HepG2 (cell line): Measurements from ENCODE around the gene MBD3L2. TPM values are rescaled to one million over a fixed set of nuclear protein-coding genes. Genes with fewer than 3 reads are reported as not detected.

Source experiments
- ATAC-seq: fragments of 200-7000 bp; cut with Tn5 transposase; 3 replicates; pipeline ENCODE4 v1.9.1; 2020; ENCODE audit warnings: mild to moderate bottlenecking, moderate library complexity
- BruUV-seq: library from RNA; stranded (reverse); fragments of 400-500 nt; replicated peaks from 2 replicates; lab custom pipeline; 2021; lab: Mats Ljungman, UMichigan
- CTCF ChIA-PET: fragments of 300-600 bp; formaldehyde crosslinking; extraction: SDS; loops from one replicate; lab custom pipeline; 2021; ENCODE audit warnings: low total read pairs, inconsistent platforms, low intra/inter-chr PET ratio; lab: Yijun Ruan, JAX
- POLR2A ChIA-PET: fragments of 350-600 bp; sonication (Branson Sonifier 250); formaldehyde crosslinking; loops from one replicate; lab custom pipeline; 2020; ENCODE audit warnings: antibody characterized with exemption, inconsistent platforms; lab: Yijun Ruan, JAX
- DNase-seq: peaks from one replicate; pipeline ENCODE4 v3.0.0-alpha.2; 2015; ENCODE audit warnings: low spot score
- FAIRE-seq: peaks from 3 replicates; lab custom pipeline; 2011; peaks lifted over from hg19 to GRCh38; lab: Jason Lieb, UNC
- H2AFZ ChIP-seq: one replicate; pipeline ENCODE4 v1.6.1; 2011; ENCODE audit warnings: low read length, inconsistent platforms
- H3K27ac ChIP-seq: fragments of 300-600 bp; 3 replicates; pipeline ENCODE4 v1.8.0; 2011; ENCODE audit warnings: mixed run types, mild to moderate bottlenecking, mixed read lengths, low read length, inconsistent platforms; ENCODE audit not compliant: insufficient read depth; ENCODE audit errors: extremely low read length
- H3K27me3 ChIP-seq, 2 experiments: fragments of 200-600 bp in 1 of 2; 2 replicates in 1 of 2; 3 replicates in 1 of 2; pipeline versions ENCODE4 v1.6.0 to v1.8.0; 2011; ENCODE audit warnings: low read length in 2 of 2, mild to moderate bottlenecking in 2 of 2, moderate library complexity in 2 of 2, inconsistent platforms in 1 of 2; ENCODE audit not compliant: insufficient read depth in 2 of 2, control insufficient read depth in 1 of 2
- H3K36me3 ChIP-seq, 2 experiments: fragments of 200-600 bp in 1 of 2; replicated peaks in 1 of 2; 2 replicates in 1 of 2; 3 replicates in 1 of 2; pipeline versions ENCODE4 v1.5.1 to v1.8.0; 2011; ENCODE audit warnings: low read length in 2 of 2, inconsistent platforms in 1 of 2; ENCODE audit not compliant: insufficient read depth in 2 of 2, control insufficient read depth in 1 of 2
- H3K4me1 ChIP-seq: 2 replicates; pipeline ENCODE4 v1.5.1; 2012; ENCODE audit warnings: low read length, inconsistent platforms; ENCODE audit not compliant: insufficient read depth
- H3K4me2 ChIP-seq: 2 replicates; pipeline ENCODE4 v1.6.0; 2011; ENCODE audit warnings: low read depth, low read length, inconsistent platforms
- H3K4me3 ChIP-seq, 3 experiments: fragments of 200-600 bp in 1 of 3; sonication (generic), shearing (Covaris generic) in 1 of 3; replicated peaks in 1 of 3; 2 replicates each; pipeline ENCODE4 v1.5.1; 2011 to 2016; ENCODE audit warnings: low read length in 3 of 3, inconsistent platforms in 2 of 3, low read depth in 2 of 3, mild to moderate bottlenecking in 2 of 3, control low read depth in 1 of 3, mixed read lengths in 1 of 3; ENCODE audit not compliant: insufficient read depth in 1 of 3
- H3K79me2 ChIP-seq: one replicate; pipeline ENCODE4 v1.6.1; 2011; ENCODE audit warnings: low read length, inconsistent platforms; ENCODE audit not compliant: insufficient read depth
- H3K9ac ChIP-seq: 2 replicates; pipeline ENCODE4 v1.6.0; 2011; ENCODE audit warnings: mild to moderate bottlenecking, low read depth, low read length, inconsistent platforms; ENCODE audit not compliant: insufficient read depth
- H3K9me3 ChIP-seq: 2 replicates; pipeline ENCODE4 v1.5.1; 2012; ENCODE audit warnings: mild to moderate bottlenecking, low read length
- H4K20me1 ChIP-seq: 2 replicates; pipeline ENCODE4 v1.6.0; 2011; ENCODE audit warnings: inconsistent platforms, mild to moderate bottlenecking, low read length, moderate library complexity; ENCODE audit not compliant: insufficient read depth
- FOXJ3 ChIP-seq: sonication (generic); formaldehyde crosslinking; IDR thresholded peaks from 2 replicates; pipeline ENCODE4 v1.4.0; 2020; ENCODE audit warnings: missing genetic modification reagents, mild to moderate bottlenecking, borderline replicate concordance
- HIVEP1 ChIP-seq: sonication (generic); formaldehyde crosslinking; IDR thresholded peaks from 2 replicates; pipeline ENCODE4 v1.4.0; 2020; ENCODE audit warnings: mild to moderate bottlenecking, missing genetic modification reagents
- HOXA5 ChIP-seq: sonication (generic); formaldehyde crosslinking; IDR thresholded peaks from 2 replicates; pipeline ENCODE4 v1.4.0; 2020; ENCODE audit warnings: missing genetic modification reagents
- KDM5A ChIP-seq: fragments of 200-600 bp; sonication (generic); IDR thresholded peaks from 2 replicates; pipeline ENCODE4 v1.7.0; 2018; ENCODE audit warnings: antibody characterized with exemption, mild to moderate bottlenecking, low read length, borderline replicate concordance
- MED1 ChIP-seq: sonication (generic); formaldehyde crosslinking; IDR thresholded peaks from 2 replicates; pipeline ENCODE4 v1.4.0; 2020; ENCODE audit warnings: missing genetic modification reagents
- NR2C2 ChIP-seq: sonication (generic); formaldehyde crosslinking; IDR thresholded peaks from 2 replicates; pipeline ENCODE4 v1.4.0; 2020; ENCODE audit warnings: missing genetic modification reagents, mild to moderate bottlenecking, moderate library complexity, borderline replicate concordance
- RNF2 ChIP-seq: fragments of 450-650 bp; conservative IDR thresholded peaks from 2 replicates; pipeline ENCODE4 v1.6.1; 2016; ENCODE audit warnings: low read depth
- SALL2 ChIP-seq: sonication (generic); formaldehyde crosslinking; IDR thresholded peaks from 2 replicates; pipeline ENCODE4 v1.8.1; 2023; ENCODE audit warnings: mild to moderate bottlenecking, missing genetic modification reagents, inconsistent platforms
- XRCC5 ChIP-seq: fragments of 200-400 bp; formaldehyde crosslinking; optimal IDR thresholded peaks from 2 replicates; pipeline ENCODE3; 2017; ENCODE audit warnings: mild to moderate bottlenecking, low read length
- ZFP91 ChIP-seq: sonication (generic); formaldehyde crosslinking; IDR thresholded peaks from 2 replicates; pipeline ENCODE4 v1.9.0; 2022; ENCODE audit warnings: missing genetic modification reagents, mild to moderate bottlenecking, borderline replicate concordance
- ZNF10 ChIP-seq: sonication (generic); formaldehyde crosslinking; IDR thresholded peaks from 2 replicates; pipeline ENCODE4 v1.4.0; 2020; ENCODE audit warnings: mild to moderate bottlenecking, low read depth, missing genetic modification reagents, borderline replicate concordance
- ZNF883 ChIP-seq: sonication (generic); formaldehyde crosslinking; IDR thresholded peaks from 2 replicates; pipeline ENCODE4 v1.5.1; 2020; ENCODE audit warnings: mild to moderate bottlenecking, missing genetic modification reagents; ENCODE audit errors: not compliant biosample characterization
- WGBS: methylation state at CpG from one replicate; pipeline ENCODE4 v1.1.6; 2017; ENCODE audit warnings: low lambda C conversion rate; 5-methylcytosine and 5-hydroxymethylcytosine counted together
- in situ Hi-C: cut with HindIII; loops from 2 replicates; pipeline ENCODE4 v1.10.0; 2017; ENCODE audit warnings: low pct_unique_long_range_greater_than_20kb; ENCODE audit not compliant: extremely low pct_ligation_motif_present
- intact Hi-C: fragments of 100-400 bp; cut with micrococcal nuclease; formaldehyde crosslinking; loops from one replicate; pipeline ENCODE4 v1.10.0; 2022; ENCODE audit not compliant: unreplicated experiment
- polyA plus RNA-seq, 8 experiments: library from polyadenylated mRNA; depleted of rRNA in 3 of 8; stranded (reverse) in 7 of 8; unstranded in 1 of 8; fragments of >200 nt; fragmentation: Illumina TruSeq in 4 of 8; extraction: Trizol in 4 of 8; gene quantifications; 2 replicates each; pipeline versions ENCODE4 v1.2.1 to v1.2.3, GENCODE V29; 2011 to 2016; ENCODE audit warnings: low read depth in 4 of 8, missing spikeins in 1 of 8, mixed read lengths in 1 of 8; ENCODE audit not compliant: insufficient read depth in 1 of 8
- total RNA-seq, 5 experiments: library from RNA; depleted of rRNA; stranded (reverse); fragments of >200 nt; fragmentation: Illumina TruSeq; extraction: Trizol; gene quantifications; 2 replicates each; pipeline ENCODE4 v1.2.3, GENCODE V29; 2016; ENCODE audit warnings: low read depth in 1 of 5
- TF ChIP-seq, protein P1 (sequence below): sonication (generic); formaldehyde crosslinking; IDR thresholded peaks from 2 replicates; pipeline ENCODE4 v1.8.0; 2022; ENCODE audit warnings: missing genetic modification reagents, mild to moderate bottlenecking, inconsistent platforms, borderline replicate concordance
- TF ChIP-seq, protein P2 (sequence below): sonication (generic); formaldehyde crosslinking; IDR thresholded peaks from 2 replicates; pipeline ENCODE4 v1.8.1; 2023; ENCODE audit warnings: mild to moderate bottlenecking, moderate library complexity, missing genetic modification reagents

Gene MBD3L2
- total and polyA plus RNA-seq, 2 of the 13 experiments (the other 11 are each of a cell fraction or from before 2014, with no cell fraction given): not detected

- peak; percentile 78 for TF ChIP-seq SALL2 (CRISPR knock-in tag)
These were observed 20.2 kb downstream of the MBD3L2 start, which contains the start of gene ZNF557 (continued) for GRCh38 chr19:7069042-7069903.

DNA sequence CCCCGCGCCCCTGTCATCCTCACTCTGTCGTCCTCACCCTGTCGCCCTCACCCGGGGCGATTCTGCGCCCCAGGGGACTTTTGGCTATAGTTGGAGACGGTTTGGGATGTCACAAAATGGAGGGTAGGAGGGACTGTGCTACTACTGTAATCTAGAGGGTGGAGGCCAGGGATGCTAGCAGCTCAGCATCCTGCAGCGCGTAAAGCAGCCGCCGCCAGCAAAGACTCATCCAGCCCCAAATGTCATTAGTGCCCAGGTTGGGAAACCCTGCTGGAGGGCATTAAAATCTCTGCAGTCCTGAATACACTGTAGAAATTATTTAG, 20.7 kb downstream of the MBD3L2 start:
- 2% methylated on average over 10 of the region's 12 CpGs for WGBS
- Histone ChIP-seq H3K9me3 (peaks cover 7% of the 10 kb centered on the region), H4K20me1 (no peaks in the 10 kb centered on the region), H3K36me3 (peaks cover 4 to 24% of the 10 kb centered on the region in 2 experiments; a peak in 4 of 5 replicates), H3K4me3 (peak overlapping the region; percentile 77 to 94 (median 90)), H3K9ac (peak overlapping the region; percentile 80), H3K79me2 (peaks cover 11% of the 10 kb centered on the region), H3K27me3 (no peaks in the 10 kb centered on the region; a peak in 1 of 5 replicates), H3K4me1 (peaks cover 14% of the 10 kb centered on the region), H2AFZ (no peak overlapping the region), H3K27ac (peak overlapping the region; percentile 77), H3K4me2 (peak overlapping the region; percentile 65)
- FAIRE-seq (no peak), DNase-seq (no peak), ATAC-seq (peak; percentile 64; the same call in 2 of the 3 replicates)
- BruUV-seq: no TSS peak
- ChIA-PET POLR2A (interaction anchor here (0.6 to 1.5 kb wide), 13 partner anchors 12 to 709 kb away, joined by 3 to 32 read pairs (median 4); partner anchors contain the start of genes ALKBH7, CLPP, MCOLN1 and PET100), CTCF (no interaction called here)
- in situ Hi-C loops: no loop called here
- intact Hi-C loops: no loop called here
- no peak for TF ChIP-seq RNF2
- no peak for TF ChIP-seq ZNF10 (CRISPR knock-in tag)
- TF ChIP-seq KDM5A: peak; percentile 81
- peak; percentile 5; the same call in 1 of the 2 replicates for TF ChIP-seq HIVEP1
- TF ChIP-seq ZNF883: peak; percentile 0
- 0 out of 2 replicates have a peak, but pooled peaks have one; percentile 9 for TF ChIP-seq FOXJ3 (CRISPR knock-in tag)
- TF ChIP-seq, protein P1, sequence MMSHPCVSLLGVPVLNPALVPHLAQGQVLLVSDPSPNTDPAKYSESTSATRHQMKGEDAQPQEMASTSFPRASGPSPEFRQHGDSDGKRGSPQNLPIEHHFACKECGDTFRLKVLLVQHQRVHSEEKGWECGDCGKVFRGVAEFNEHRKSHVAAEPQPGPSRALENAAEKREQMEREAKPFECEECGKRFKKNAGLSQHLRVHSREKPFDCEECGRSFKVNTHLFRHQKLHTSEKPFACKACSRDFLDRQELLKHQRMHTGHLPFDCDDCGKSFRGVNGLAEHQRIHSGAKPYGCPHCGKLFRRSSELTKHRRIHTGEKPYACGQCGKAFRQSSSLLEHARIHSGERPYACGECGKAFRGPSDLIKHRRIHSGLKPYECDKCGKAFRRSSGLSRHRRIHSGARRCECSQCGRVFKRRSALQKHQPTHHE (CRISPR knock-in tag): 0 out of 2 replicates have a peak, but pooled peaks have one; percentile 9
- TF ChIP-seq MED1 (CRISPR knock-in tag): no peak
- TF ChIP-seq, protein P2, sequence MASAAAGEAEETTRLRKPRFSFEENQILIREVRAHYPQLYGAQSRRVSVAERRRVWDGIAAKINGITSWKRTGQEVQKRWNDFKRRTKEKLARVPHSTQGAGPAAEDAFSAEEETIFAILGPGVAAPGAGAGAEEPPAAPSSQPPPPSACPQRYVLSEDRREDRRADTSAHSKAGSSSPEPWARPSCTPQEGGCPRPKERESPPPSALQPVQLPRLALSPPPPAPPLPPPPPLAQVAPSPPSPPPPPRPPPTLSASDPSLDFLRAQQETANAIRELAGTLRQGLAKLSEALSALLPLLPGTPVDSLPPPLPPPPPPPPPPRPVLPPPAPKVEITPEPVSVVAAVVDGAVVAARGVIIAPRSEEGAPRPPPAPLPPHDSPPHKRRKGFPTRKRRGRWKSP: 0 out of 2 replicates have a peak, but pooled peaks have one; percentile 0
- peak; percentile 1 for TF ChIP-seq XRCC5
- no peak for TF ChIP-seq HOXA5 (CRISPR knock-in tag)
- TF ChIP-seq ZFP91 (CRISPR knock-in tag): peak; percentile 41; the same call in 1 of the 2 replicates
- TF ChIP-seq NR2C2 (CRISPR knock-in tag): no peak
